Ovary (tissue), 3 donors: ENCODE results near the gene ATP5IF1.

ENCODE experiments used
- POLR2A ChIP-seq: fragments of 450-650 bp; IDR thresholded peaks from one replicate; pipeline ENCODE4 v1.6.1; 2017; ENCODE audit warnings: antibody characterized with exemption, mild to moderate bottlenecking, moderate library complexity
- TF ChIP-seq, protein P1 (sequence below), 3 donors: fragments of 450-650 bp in 2 of 3; fragments of 200-600 bp in 1 of 3; IDR thresholded peaks; one replicate each; pipeline versions ENCODE4 v1.5.1 to v1.8.0; 2016 to 2022; ENCODE audit warnings: antibody characterized with exemption in 3 of 3, mild to moderate bottlenecking in 1 of 3
- donor health status: DM: no; HTN: no; CAD: no.

DNA sequence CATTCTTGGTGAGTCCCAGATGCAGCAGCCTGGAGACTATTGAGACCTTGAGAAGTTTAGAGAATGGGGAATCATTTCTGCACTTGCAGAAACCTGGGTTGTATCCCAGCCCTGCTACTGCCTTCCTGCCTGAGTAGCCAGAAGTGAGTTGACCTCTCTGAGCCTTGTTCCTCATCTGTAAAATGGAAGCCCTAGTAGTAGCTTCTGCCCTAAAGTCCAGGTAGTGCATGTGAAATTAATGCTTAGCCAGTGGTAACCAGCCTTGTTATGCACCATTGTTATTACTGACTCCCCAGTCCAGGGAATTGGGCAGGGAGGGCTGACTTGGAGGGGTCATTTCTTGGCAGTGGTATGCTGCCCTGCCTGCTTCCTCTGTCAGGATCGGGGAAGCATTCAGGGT is 29.0 kb downstream of the ATP5IF1 start:
- TF ChIP-seq, protein P1, sequence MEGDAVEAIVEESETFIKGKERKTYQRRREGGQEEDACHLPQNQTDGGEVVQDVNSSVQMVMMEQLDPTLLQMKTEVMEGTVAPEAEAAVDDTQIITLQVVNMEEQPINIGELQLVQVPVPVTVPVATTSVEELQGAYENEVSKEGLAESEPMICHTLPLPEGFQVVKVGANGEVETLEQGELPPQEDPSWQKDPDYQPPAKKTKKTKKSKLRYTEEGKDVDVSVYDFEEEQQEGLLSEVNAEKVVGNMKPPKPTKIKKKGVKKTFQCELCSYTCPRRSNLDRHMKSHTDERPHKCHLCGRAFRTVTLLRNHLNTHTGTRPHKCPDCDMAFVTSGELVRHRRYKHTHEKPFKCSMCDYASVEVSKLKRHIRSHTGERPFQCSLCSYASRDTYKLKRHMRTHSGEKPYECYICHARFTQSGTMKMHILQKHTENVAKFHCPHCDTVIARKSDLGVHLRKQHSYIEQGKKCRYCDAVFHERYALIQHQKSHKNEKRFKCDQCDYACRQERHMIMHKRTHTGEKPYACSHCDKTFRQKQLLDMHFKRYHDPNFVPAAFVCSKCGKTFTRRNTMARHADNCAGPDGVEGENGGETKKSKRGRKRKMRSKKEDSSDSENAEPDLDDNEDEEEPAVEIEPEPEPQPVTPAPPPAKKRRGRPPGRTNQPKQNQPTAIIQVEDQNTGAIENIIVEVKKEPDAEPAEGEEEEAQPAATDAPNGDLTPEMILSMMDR (IDR thresholded peaks at IDR 0.05), result no peak
- no peak for TF ChIP-seq POLR2A
